ENCODE data around the gene IPO7. TPM values are rescaled to one million over a fixed set of nuclear protein-coding genes. Genes with fewer than 3 reads are reported as not detected.

IPO7 gene
- total and polyA plus RNA-seq, 2 of the 13 experiments (the other 11 are each of a cell fraction or from before 2014, with no cell fraction given): 59.4 to 98.4 TPM

GRCh38 chr11:9461063-9461759 lies 76.8 kb downstream of the IPO7 start (continued):
- TF ChIP-seq POGK (CRISPR knock-in tag; conservative IDR thresholded peaks at IDR 0.05): no peak
- 0 out of 2 replicates have a peak, but pooled peaks have one; percentile 65 for TF ChIP-seq ZNF784 (CRISPR knock-in tag; IDR thresholded peaks at IDR 0.05; ENCODE audit: borderline replicate concordance)
- TF ChIP-seq ZNF740 (CRISPR knock-in tag; IDR thresholded peaks at IDR 0.05): peak; percentile 18; the same call in 1 of the 2 replicates
- TF ChIP-seq ZNF34 (CRISPR knock-in tag; IDR thresholded peaks at IDR 0.05; ENCODE audit: borderline replicate concordance): no peak
- peak; percentile 22; the same call in 1 of the 2 replicates for TF ChIP-seq THAP8 (CRISPR knock-in tag; IDR thresholded peaks at IDR 0.05; ENCODE audit: borderline replicate concordance)
- no peak for TF ChIP-seq MIXL1 (CRISPR knock-in tag; IDR thresholded peaks at IDR 0.05)
- TF ChIP-seq ZNF629 (CRISPR knock-in tag; conservative IDR thresholded peaks at IDR 0.05): no peak
- TF ChIP-seq ZFYVE20 (CRISPR knock-in tag; IDR thresholded peaks at IDR 0.05; ENCODE audit: borderline replicate concordance, low read depth): no peak
- TF ChIP-seq EP300 (IDR thresholded peaks at IDR 0.05; ENCODE audit: low read depth in 2 of 2, low read length in 2 of 2): peak in 1 of 2 experiments; percentile 7; a peak in 2 of 4 replicates
- TF ChIP-seq EP300 (CRISPR knock-in tag; IDR thresholded peaks at IDR 0.05; ENCODE audit: borderline replicate concordance): no peak
- no peak for TF ChIP-seq ZNF563 (CRISPR knock-in tag; IDR thresholded peaks at IDR 0.05)
- TF ChIP-seq MIER2 (CRISPR knock-in tag; IDR thresholded peaks at IDR 0.05): no peak
- TF ChIP-seq MTF1 (CRISPR knock-in tag; IDR thresholded peaks at IDR 0.05): no peak
- no peak for TF ChIP-seq ZSCAN12 (CRISPR knock-in tag; IDR thresholded peaks at IDR 0.05)
- TF ChIP-seq MLX (CRISPR knock-in tag; IDR thresholded peaks at IDR 0.05): no peak
- TF ChIP-seq ZC3H13 (CRISPR knock-in tag; IDR thresholded peaks at IDR 0.05): 0 out of 2 replicates have a peak, but pooled peaks have one; percentile 57
- no peak; the same call in 1 of the 2 replicates for TF ChIP-seq ZNF446 (CRISPR knock-in tag; IDR thresholded peaks at IDR 0.05)
- no peak for TF ChIP-seq MZF1 (CRISPR knock-in tag; IDR thresholded peaks at IDR 0.05; ENCODE audit: borderline replicate concordance)
- TF ChIP-seq WIZ (CRISPR knock-in tag; IDR thresholded peaks at IDR 0.05): no peak
- no peak for TF ChIP-seq ZNF562 (CRISPR knock-in tag; IDR thresholded peaks at IDR 0.05; ENCODE audit: borderline replicate concordance)
- TF ChIP-seq ZFP36L2 (CRISPR knock-in tag; IDR thresholded peaks at IDR 0.05): no peak
- 0 out of 2 replicates have a peak, but pooled peaks have one; percentile 25 for TF ChIP-seq ZNF678 (CRISPR knock-in tag; IDR thresholded peaks at IDR 0.05)
- TF ChIP-seq JUNB (CRISPR knock-in tag; IDR thresholded peaks at IDR 0.05; ENCODE audit: borderline replicate concordance): no peak
- TF ChIP-seq E2F2 (CRISPR knock-in tag; IDR thresholded peaks at IDR 0.05; ENCODE audit: borderline replicate concordance): no peak

Data from HepG2 (cell line).